Coronary artery (tissue), 2 donors: ENCODE data around the gene TMEM184B.

Experiments used
- DNase-seq: peaks from one replicate; pipeline ENCODE4 v3.0.0-alpha.2; 2017; ENCODE audit warnings: low spot score
- H3K27ac ChIP-seq, 2 donors: fragments of 200-600 bp; sonication (generic); one replicate each; pipeline ENCODE4 v1.5.1; 2016 to 2019
- H3K4me3 ChIP-seq: fragments of 200-600 bp; sonication (generic); 2 replicates; pipeline ENCODE4 v1.5.1; 2016; ENCODE audit warnings: mild to moderate bottlenecking, moderate library complexity
- CTCF ChIP-seq: fragments of 200-600 bp; sonication (generic); IDR thresholded peaks from one replicate; pipeline ENCODE4 v1.5.1; 2019; ENCODE audit warnings: antibody characterized with exemption

Gene TMEM184B

GRCh38 chr22:38316364-38317121 is 43.7 kb upstream of the TMEM184B start:
- TF ChIP-seq CTCF = no peak
- peak overlapping the region; percentile 96 for H3K4me3 ChIP-seq
- peak; percentile 86 for DNase-seq
- peak overlapping the region; percentile 97 to 99 for H3K27ac ChIP-seq

DNA sequence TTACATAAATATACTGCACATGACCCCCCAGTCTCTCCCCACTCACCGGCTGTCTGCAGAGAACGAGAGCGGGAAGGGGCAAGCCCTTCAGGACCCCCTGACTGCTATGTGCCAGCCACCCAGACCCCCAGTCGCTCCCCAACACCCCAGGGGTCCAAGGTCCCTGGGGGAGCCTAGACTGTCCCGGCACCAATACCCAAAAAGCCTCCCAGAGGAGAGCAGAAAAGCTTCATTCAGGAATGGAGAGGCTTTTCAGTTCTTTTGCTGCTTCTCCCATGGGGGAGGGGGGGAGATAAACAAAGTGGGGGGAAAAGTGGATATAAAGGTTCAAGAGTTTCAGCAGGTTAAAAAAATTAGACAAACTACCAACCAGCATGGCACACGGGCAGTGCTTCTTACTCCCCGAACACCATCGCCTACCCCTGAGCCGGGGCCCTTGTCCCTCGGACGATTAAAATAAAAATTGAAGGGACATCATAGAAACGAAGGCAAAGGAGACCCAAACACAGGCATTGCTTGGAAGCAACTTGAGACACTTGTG is 43.1 kb upstream of the TMEM184B start:
- H3K27ac ChIP-seq = peak overlapping the region; percentile 97 to 99
- no peak for TF ChIP-seq CTCF
- H3K4me3 ChIP-seq = peak overlapping the region; percentile 96
- no peak for DNase-seq

DNA sequence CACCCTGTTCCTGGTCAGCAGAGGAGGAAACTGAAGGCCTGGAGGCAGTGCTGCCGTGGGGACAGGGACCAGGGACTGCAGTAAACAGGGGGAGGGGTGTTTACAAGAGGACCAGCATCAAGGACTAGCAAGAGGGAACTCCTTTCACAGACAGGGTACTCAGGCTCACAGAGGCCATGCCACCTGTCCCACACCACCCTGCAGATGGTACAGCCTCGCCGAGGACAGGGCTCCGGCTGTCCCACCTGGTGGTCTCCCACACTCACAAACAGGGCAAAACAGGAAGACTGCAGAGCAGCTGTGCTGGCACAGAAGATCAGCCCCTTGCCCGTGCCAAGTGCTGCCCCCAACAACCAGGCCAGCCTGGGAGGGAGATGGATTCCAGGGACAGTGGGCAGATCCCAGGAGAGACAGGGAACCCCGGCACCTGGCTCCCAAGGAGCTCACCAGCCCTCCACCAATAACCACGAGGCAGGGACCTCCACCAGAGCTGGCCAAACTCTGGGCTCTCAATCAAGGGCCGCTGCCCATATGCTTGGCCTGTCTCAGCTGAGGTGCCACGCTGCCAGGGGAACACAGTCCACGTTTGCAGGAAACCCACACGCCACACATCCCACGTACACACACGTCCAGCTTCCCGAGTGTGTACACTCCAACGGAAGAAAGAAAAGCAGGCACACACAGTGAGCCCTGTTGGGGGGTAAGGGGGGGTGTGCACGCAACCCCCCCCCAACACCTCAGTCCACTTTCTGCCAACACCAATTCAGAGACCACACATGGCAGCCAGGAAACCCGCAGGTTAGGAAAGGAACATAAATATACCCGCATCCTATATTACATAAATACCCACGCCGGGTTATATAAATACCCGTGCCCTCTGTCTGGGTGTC is 42.4 kb upstream of the TMEM184B start:
- TF ChIP-seq CTCF = no peak
- Histone ChIP-seq H3K4me3 (peak overlapping the region; percentile 96), H3K27ac (peak overlapping the region; percentile 97 to 99)
- DNase-seq = no peak

DNA sequence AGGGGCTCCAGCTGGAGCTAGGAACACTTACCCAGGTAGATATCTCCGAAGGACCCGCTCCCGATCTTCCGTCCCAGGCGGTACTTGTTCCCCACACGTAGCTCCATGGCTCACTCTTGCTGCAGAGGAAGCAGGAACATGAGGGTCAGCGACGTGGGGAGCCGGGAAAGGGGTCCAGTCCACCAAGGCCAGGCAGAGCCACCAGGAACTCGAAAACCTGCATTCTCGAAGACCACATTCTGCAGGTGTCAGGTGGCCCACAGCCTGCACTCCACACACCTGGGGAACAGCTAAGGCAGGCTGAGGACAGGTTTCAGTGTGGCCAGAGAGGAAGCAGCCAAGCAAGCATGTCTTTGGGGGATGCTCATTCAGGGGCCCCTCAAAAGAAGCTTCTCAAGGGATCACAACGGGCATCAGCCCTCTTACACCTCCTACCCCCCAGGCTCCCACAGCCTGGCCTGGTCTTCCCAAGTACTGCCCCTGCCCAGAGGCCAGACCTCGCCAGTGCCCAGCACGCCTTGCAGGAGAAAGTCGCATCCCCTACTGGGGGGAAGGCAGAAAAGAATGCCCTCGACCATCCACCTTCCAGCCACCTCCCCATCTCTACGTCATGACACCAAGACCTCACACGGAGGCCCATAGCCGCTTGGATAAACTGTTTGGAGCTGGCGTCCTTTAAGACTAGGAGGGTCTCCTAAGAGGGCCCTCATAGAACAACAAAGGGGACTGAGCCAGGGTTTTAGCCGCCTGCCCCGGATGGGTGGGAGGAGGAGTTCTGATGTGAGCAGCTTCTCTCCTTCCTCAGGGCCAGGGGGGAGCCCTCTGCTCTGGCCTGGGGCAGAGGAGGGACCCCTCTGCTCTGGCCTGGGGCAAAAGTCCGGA is 41.5 kb upstream of the TMEM184B start:
- TF ChIP-seq CTCF = no peak
- Histone ChIP-seq H3K27ac (peak overlapping the region; percentile 97 to 99), H3K4me3 (peak overlapping the region; percentile 96)
- no peak for DNase-seq

DNA sequence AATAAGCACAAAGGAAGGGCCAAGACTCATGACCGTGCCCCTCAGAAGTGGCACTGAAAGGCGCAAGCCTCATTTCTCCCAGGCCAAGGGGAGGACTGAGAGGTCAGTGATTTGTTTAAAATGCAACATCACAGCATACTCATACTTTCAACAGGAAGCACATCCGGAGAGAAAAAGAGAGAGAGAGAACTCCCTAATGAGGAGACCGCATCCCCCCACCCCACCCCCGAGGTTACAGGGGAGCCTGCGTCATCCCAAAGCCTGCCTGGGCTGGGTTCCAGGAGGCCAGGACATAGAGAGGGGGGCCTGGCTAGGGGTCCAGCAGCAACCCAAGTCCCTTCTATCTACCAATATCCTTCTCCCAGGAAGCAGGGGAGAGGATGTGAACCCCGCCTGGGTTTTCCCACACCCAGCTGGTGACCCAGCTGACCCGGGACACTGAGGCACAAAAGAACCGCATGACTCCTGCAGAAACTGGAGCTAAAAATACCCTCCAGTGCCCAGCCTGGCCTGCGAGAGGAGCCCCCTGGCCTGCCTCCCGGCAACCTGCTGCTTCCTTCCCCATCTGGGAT is 40.7 kb upstream of the TMEM184B start:
- Histone ChIP-seq H3K27ac (peak overlapping the region; percentile 97 to 99), H3K4me3 (peak overlapping the region; percentile 96)
- peak; percentile 89 for DNase-seq
- no peak for TF ChIP-seq CTCF

GRCh38 chr22:38312261-38312800 is 39.5 kb upstream of the TMEM184B start:
- TF ChIP-seq CTCF = no peak
- H3K4me3 ChIP-seq = peak overlapping the region; percentile 96
- no peak for DNase-seq
- peak overlapping the region; percentile 97 to 99 for H3K27ac ChIP-seq
